Measurements from ENCODE around the gene C15orf39.

DNA sequence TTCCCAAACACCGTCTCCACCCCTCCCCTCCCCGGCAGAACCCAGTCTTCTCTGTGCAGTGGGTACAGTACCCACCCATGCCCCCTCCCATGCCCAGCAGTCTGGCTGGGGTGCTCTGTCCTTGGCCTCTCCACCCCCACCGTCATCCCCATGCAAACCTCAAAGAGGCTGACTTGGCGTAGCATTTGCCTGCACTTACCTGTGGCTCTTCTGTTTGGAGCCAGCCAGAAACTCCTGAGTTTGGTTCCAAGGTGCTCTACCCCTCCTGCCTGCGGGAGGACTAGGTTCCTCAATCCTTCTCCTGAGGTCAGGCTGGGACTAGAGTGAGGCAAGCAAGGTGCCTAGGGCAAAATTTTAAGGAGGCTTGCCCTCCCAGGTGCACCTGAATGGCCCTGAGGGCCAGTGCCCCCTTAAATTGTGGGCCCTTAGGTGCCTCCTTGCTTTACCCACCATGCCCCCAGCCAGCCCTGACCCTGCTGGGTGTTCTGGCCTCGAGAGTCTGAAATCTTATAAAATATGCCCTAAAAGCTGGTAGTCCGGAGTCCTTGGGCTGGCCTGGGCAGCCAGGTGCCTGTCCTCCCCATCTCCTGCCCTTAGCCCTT lies 47.1 kb upstream of the C15orf39 start:
- TF ChIP-seq POLR2AphosphoS5 (IDR thresholded peaks at IDR 0.05) (no peak), POLR2A (IDR thresholded peaks at IDR 0.05) (no peak), EP300 (IDR thresholded peaks at IDR 0.05) (no peak)
- TF ChIP-seq, protein P1, sequence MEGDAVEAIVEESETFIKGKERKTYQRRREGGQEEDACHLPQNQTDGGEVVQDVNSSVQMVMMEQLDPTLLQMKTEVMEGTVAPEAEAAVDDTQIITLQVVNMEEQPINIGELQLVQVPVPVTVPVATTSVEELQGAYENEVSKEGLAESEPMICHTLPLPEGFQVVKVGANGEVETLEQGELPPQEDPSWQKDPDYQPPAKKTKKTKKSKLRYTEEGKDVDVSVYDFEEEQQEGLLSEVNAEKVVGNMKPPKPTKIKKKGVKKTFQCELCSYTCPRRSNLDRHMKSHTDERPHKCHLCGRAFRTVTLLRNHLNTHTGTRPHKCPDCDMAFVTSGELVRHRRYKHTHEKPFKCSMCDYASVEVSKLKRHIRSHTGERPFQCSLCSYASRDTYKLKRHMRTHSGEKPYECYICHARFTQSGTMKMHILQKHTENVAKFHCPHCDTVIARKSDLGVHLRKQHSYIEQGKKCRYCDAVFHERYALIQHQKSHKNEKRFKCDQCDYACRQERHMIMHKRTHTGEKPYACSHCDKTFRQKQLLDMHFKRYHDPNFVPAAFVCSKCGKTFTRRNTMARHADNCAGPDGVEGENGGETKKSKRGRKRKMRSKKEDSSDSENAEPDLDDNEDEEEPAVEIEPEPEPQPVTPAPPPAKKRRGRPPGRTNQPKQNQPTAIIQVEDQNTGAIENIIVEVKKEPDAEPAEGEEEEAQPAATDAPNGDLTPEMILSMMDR (IDR thresholded peaks at IDR 0.05): no peak
